GM12878 (cell line): Measurements from ENCODE around the gene ZNF691. TPM values are rescaled to one million over a fixed set of nuclear protein-coding genes. Genes with fewer than 3 reads are reported as not detected.

Source experiments
- ATAC-seq: fragments of 200-7000 bp; cut with Tn5 transposase; 3 replicates; pipeline ENCODE4 v1.9.1; 2020; ENCODE audit warnings: mild to moderate bottlenecking, moderate library complexity
- BruUV-seq: library from RNA; stranded (reverse); fragments of 400-500 nt; replicated peaks from 2 replicates; lab custom pipeline; 2021; lab: Mats Ljungman, UMichigan
- CTCF ChIA-PET: fragments of 300-600 bp; sonication (Branson Sonifier 250); formaldehyde crosslinking; extraction: SDS; loops from one replicate; lab custom pipeline; 2021; ENCODE audit warnings: inconsistent platforms; lab: Yijun Ruan, JAX
- POLR2A ChIA-PET: fragments of 350-600 bp; formaldehyde crosslinking; extraction: SDS; loops from one replicate; lab custom pipeline; 2021; ENCODE audit warnings: inconsistent platforms; lab: Charles Lee
- RAD21 ChIA-PET: fragments of 300-600 bp; sonication (Branson Sonifier 250); formaldehyde crosslinking; loops from one replicate; lab custom pipeline; 2023; ENCODE audit warnings: antibody characterized with exemption; ENCODE audit not compliant: unreplicated experiment; lab: Charles Lee
- SMC1A ChIA-PET: fragments of 300-600 bp; sonication (Branson Sonifier 250); formaldehyde crosslinking; loops from one replicate; lab custom pipeline; 2023; ENCODE audit not compliant: unreplicated experiment, uncharacterized antibody; lab: Charles Lee
- DNase-seq: peaks from one replicate; pipeline ENCODE4 v3.0.0-alpha.2; 2011; ENCODE audit warnings: low read depth, low spot score
- FAIRE-seq: peaks from 3 replicates; lab custom pipeline; 2011; peaks lifted over from hg19 to GRCh38; lab: Jason Lieb, UNC
- H2AFZ ChIP-seq: 2 replicates; pipeline ENCODE4 v1.6.0; 2011; ENCODE audit warnings: low read depth, low read length, control low read depth; ENCODE audit not compliant: control insufficient read depth
- H3K27ac ChIP-seq: 2 replicates; pipeline ENCODE4 v1.5.1; 2011; ENCODE audit warnings: control low read depth; ENCODE audit not compliant: control insufficient read depth, insufficient read depth
- H3K27me3 ChIP-seq, 2 experiments: replicated peaks in 1 of 2; 2 replicates each; pipeline versions ENCODE4 v1.6.0 to v1.6.1; 2011; ENCODE audit warnings: low read length in 1 of 2; ENCODE audit not compliant: control insufficient read depth in 2 of 2, insufficient read depth in 2 of 2
- H3K36me3 ChIP-seq, 2 experiments: 2 replicates each; pipeline ENCODE4 v1.5.1; 2011; ENCODE audit warnings: low read length in 1 of 2; ENCODE audit not compliant: control insufficient read depth in 2 of 2, insufficient read depth in 2 of 2
- H3K4me1 ChIP-seq: 2 replicates; pipeline ENCODE4 v1.6.1; 2011; ENCODE audit warnings: mild to moderate bottlenecking, low read length, moderate library complexity, mixed read lengths; ENCODE audit not compliant: control insufficient read depth, insufficient read depth
- H3K4me2 ChIP-seq: 2 replicates; pipeline ENCODE4 v1.6.0; 2011; ENCODE audit warnings: control low read depth; ENCODE audit not compliant: control insufficient read depth, insufficient read depth
- H3K4me3 ChIP-seq: fragments of 200-600 bp; sonication (generic); 2 replicates; pipeline ENCODE4 v1.5.1; 2016
- H3K79me2 ChIP-seq: 2 replicates; pipeline ENCODE4 v1.6.0; 2011; ENCODE audit warnings: low read length; ENCODE audit not compliant: control insufficient read depth, insufficient read depth
- H3K9ac ChIP-seq: 2 replicates; pipeline ENCODE4 v1.8.0; 2011; ENCODE audit warnings: low read length, control low read depth, mixed read lengths; ENCODE audit not compliant: control insufficient read depth, insufficient read depth
- H3K9me3 ChIP-seq: replicated peaks from 3 replicates; pipeline ENCODE4 v1.5.1; 2011; ENCODE audit warnings: mild to moderate bottlenecking, low read length; ENCODE audit not compliant: control insufficient read depth, insufficient read depth
- H4K20me1 ChIP-seq: 2 replicates; pipeline ENCODE4 v1.6.0; 2011; ENCODE audit not compliant: control insufficient read depth, insufficient read depth
- BCL3 ChIP-seq: IDR thresholded peaks from 2 replicates; pipeline ENCODE4 v1.6.1; 2011; ENCODE audit warnings: borderline replicate concordance, low read depth, mild to moderate bottlenecking, moderate library complexity, low read length; ENCODE audit not compliant: insufficient read depth, poor library complexity, severe bottlenecking
- E2F4 ChIP-seq: IDR thresholded peaks from 2 replicates; pipeline ENCODE4 v1.6.1; 2012; ENCODE audit warnings: low read depth, low read length, improper control_type of control experiment
- NFIC ChIP-seq: IDR thresholded peaks from 2 replicates; pipeline ENCODE4 v1.6.1; 2012; ENCODE audit warnings: low read depth, mild to moderate bottlenecking, inconsistent platforms, low read length, moderate library complexity
- RAD51 ChIP-seq: fragments of 450-650 bp; IDR thresholded peaks from 2 replicates; pipeline ENCODE4 v1.6.1; 2016; ENCODE audit warnings: moderate library complexity, mild to moderate bottlenecking, inconsistent platforms
- STAT3 ChIP-seq: IDR thresholded peaks from 2 replicates; pipeline ENCODE4 v1.6.1; 2011; ENCODE audit warnings: low read depth, low read length, improper control_type of control experiment
- TAF1 ChIP-seq: IDR thresholded peaks from 2 replicates; pipeline ENCODE4 v1.6.1; 2011; ENCODE audit warnings: mild to moderate bottlenecking, low read depth, low read length, borderline replicate concordance
- TCF3 ChIP-seq: IDR thresholded peaks from 2 replicates; pipeline ENCODE4 v1.6.1; 2012; ENCODE audit warnings: low read depth, mild to moderate bottlenecking, low read length, borderline replicate concordance; ENCODE audit not compliant: insufficient read depth
- ZNF207 ChIP-seq: fragments of 450-650 bp; IDR thresholded peaks from 2 replicates; pipeline ENCODE4 v1.6.1; 2014; ENCODE audit warnings: antibody characterized with exemption, mild to moderate bottlenecking, borderline replicate concordance
- ZNF274 ChIP-seq: IDR thresholded peaks from one replicate; pipeline ENCODE4 v1.8.0; 2011; ENCODE audit not compliant: insufficient read length, insufficient read depth
- ZNF687 ChIP-seq: fragments of 450-650 bp; IDR thresholded peaks from 2 replicates; pipeline ENCODE4 v1.6.1; 2017; ENCODE audit warnings: mild to moderate bottlenecking, moderate library complexity
- WGBS: methylation state at CpG from one replicate; pipeline ENCODE4 v1.1.6; 2016; ENCODE audit warnings: low lambda C conversion rate; ENCODE audit not compliant: insufficient replicate concordance, insufficient coverage; ENCODE audit errors: missing lambda C conversion rate; 5-methylcytosine and 5-hydroxymethylcytosine counted together
- in situ Hi-C: fragments of 300-500 bp; cut with MboI; formaldehyde crosslinking; loops from 9 replicates; pipeline ENCODE4 v1.14.3; 2018; ENCODE audit warnings: mixed read lengths
- intact Hi-C: fragments of 100-400 bp; cut with micrococcal nuclease; formaldehyde crosslinking; loops from one replicate; pipeline ENCODE4 v1.14.2; 2022; ENCODE audit not compliant: unreplicated experiment
- polyA plus RNA-seq, 11 experiments: library from polyadenylated mRNA; depleted of rRNA in 4 of 11; unstranded in 6 of 11; stranded (reverse) in 5 of 11; fragments of >200 nt; fragmentation: Nextera tagmentation in 4 of 11; fragmentation: Illumina TruSeq in 1 of 11; extraction: Ambion mirVana in 4 of 11; extraction: Trizol in 1 of 11; gene quantifications; 1 replicate in 1 of 11; 2 replicates in 10 of 11; pipeline versions ENCODE4 v1.2.1 to v1.2.3, GENCODE V29; 2011 to 2016; ENCODE audit warnings: inconsistent platforms in 2 of 11, missing spikeins in 2 of 11, low read depth in 1 of 11
- total RNA-seq, 4 experiments: library from RNA; depleted of rRNA in 3 of 4; stranded (reverse); fragments of >200 nt in 3 of 4; fragmentation: Illumina TruSeq in 1 of 4; extraction: Trizol in 1 of 4; gene quantifications; 2 replicates each; pipeline versions ENCODE4 v1.2.1 to v1.2.3, GENCODE V29; 2013 to 2021
- TF ChIP-seq, protein P1 (sequence below): fragments of 450-650 bp; formaldehyde crosslinking; IDR thresholded peaks from 2 replicates; pipeline ENCODE4 v1.4.0; 2022; ENCODE audit warnings: mild to moderate bottlenecking, moderate library complexity

Gene ZNF691
- total and polyA plus RNA-seq, 10 of the 15 experiments (the other 5 are each of a cell fraction or from before 2014, with no cell fraction given), result 8.5 to 16.2 (median 12.2) TPM

- Histone ChIP-seq H2AFZ (no peak overlapping the region), H3K4me1 (no peaks in the 10 kb centered on the region), H4K20me1 (no peaks in the 10 kb centered on the region), H3K27ac (no peak overlapping the region), H3K36me3 (no peaks in the 10 kb centered on the region), H3K27me3 (no peaks in the 10 kb centered on the region), H3K9ac (no peak overlapping the region), H3K4me3 (no peak overlapping the region), H3K79me2 (no peaks in the 10 kb centered on the region), H3K4me2 (no peak overlapping the region), H3K9me3 (no peaks in the 10 kb centered on the region)
- ATAC-seq (no peak), FAIRE-seq (no peak), DNase-seq (no peak)
- no TSS peak for BruUV-seq
- SMC1A ChIA-PET, result no interaction called here
- in situ Hi-C loops (no loop called here), intact Hi-C loops (no loop called here)
- CTCF ChIA-PET, result interaction anchor here (0.7 kb wide), 1 partner anchor 12 kb away, joined by 3 read pairs; no protein-coding TSS in a partner anchor
- POLR2A ChIA-PET, result no interaction called here
- WGBS, result 69% methylated on average over 31 of the region's 31 CpGs
- RAD21 ChIA-PET, result no interaction called here
- no peak for TF ChIP-seq BCL3
- no peak for TF ChIP-seq ZNF207
- TF ChIP-seq TCF3, result no peak
- TF ChIP-seq STAT3, result no peak
- TF ChIP-seq ZNF274, result no peak
- no peak for TF ChIP-seq E2F4
- no peak for TF ChIP-seq ZNF687
- no peak for TF ChIP-seq TAF1
- TF ChIP-seq, protein P1, sequence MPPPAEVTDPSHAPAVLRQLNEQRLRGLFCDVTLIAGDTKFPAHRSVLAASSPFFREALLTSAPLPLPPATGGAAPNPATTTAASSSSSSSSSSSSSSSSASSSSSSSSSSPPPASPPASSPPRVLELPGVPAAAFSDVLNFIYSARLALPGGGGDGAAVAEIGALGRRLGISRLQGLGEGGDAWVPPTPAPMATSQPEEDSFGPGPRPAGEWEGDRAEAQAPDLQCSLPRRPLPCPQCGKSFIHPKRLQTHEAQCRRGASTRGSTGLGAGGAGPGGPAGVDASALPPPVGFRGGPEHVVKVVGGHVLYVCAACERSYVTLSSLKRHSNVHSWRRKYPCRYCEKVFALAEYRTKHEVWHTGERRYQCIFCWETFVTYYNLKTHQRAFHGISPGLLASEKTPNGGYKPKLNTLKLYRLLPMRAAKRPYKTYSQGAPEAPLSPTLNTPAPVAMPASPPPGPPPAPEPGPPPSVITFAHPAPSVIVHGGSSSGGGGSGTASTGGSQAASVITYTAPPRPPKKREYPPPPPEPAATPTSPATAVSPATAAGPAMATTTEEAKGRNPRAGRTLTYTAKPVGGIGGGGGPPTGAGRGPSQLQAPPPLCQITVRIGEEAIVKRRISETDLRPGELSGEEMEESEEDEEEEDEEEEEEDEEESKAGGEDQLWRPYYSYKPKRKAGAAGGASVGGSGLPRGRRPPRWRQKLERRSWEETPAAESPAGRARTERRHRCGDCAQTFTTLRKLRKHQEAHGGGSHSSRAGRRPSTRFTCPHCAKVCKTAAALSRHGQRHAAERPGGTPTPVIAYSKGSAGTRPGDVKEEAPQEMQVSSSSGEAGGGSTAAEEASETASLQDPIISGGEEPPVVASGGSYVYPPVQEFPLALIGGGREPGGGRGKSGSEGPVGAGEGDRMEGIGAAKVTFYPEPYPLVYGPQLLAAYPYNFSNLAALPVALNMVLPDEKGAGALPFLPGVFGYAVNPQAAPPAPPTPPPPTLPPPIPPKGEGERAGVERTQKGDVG (CRISPR knock-in tag), result no peak
- no peak for TF ChIP-seq NFIC
- TF ChIP-seq RAD51, result no peak
These were observed 41.7 kb downstream of the ZNF691 start for GRCh38 chr1:42888013-42888633.
